Testis (tissue), 3 donors: ENCODE measurements around the gene ITGA8. TPM values are rescaled to one million over a fixed set of nuclear protein-coding genes. Genes with fewer than 3 reads are reported as not detected.
"Not testable (repeated sequence)": the region's sequence is repeated elsewhere in the genome, so short reads cannot be mapped to it uniquely, and the experiment has no call there.

Experiments used
- DNase-seq: peaks from one replicate; pipeline ENCODE4 v3.0.0-alpha.2; 2019
- H3K27ac ChIP-seq, 2 donors: fragments of 200-600 bp; sonication (generic); one replicate each; pipeline ENCODE4 v1.5.1; 2019
- H3K27me3 ChIP-seq: fragments of 200-600 bp; sonication (generic); one replicate; pipeline ENCODE4 v1.5.1; 2019
- H3K36me3 ChIP-seq: fragments of 200-600 bp; sonication (generic); one replicate; pipeline ENCODE4 v1.5.1; 2017; ENCODE audit warnings: low read depth; ENCODE audit errors: missing control alignments
- H3K4me1 ChIP-seq: fragments of 200-600 bp; sonication (generic); one replicate; pipeline ENCODE4 v1.5.1; 2019
- H3K4me3 ChIP-seq, 2 donors: fragments of 200-600 bp; sonication (generic); one replicate each; pipeline ENCODE4 v1.5.1; 2017 to 2019
- H3K9me3 ChIP-seq: fragments of 200-600 bp; sonication (generic); one replicate; pipeline ENCODE4 v1.5.1; 2017
- CTCF ChIP-seq, 3 experiments: fragments of 450-650 bp in 2 of 3; fragments of 200-600 bp in 1 of 3; sonication (generic) in 1 of 3; IDR thresholded peaks; one replicate each; pipeline ENCODE4 v1.5.1; 2016 to 2019; ENCODE audit warnings: antibody characterized with exemption in 3 of 3, mild to moderate bottlenecking in 2 of 3, moderate library complexity in 1 of 3
- POLR2A ChIP-seq: fragments of 450-650 bp; IDR thresholded peaks from one replicate; pipeline ENCODE4 v1.6.1; 2017; ENCODE audit warnings: antibody characterized with exemption, mild to moderate bottlenecking, moderate library complexity
- WGBS, 2 donors: methylation state at CpG; one replicate each; pipeline ENCODE4 v1.1.5; 2018; 5-methylcytosine and 5-hydroxymethylcytosine counted together
- intact Hi-C: fragments of 100-400 bp; cut with DNase I; formaldehyde crosslinking; loops from one replicate; pipeline ENCODE4 v1.15.1; 2023; ENCODE audit warnings: low total_unique reads
- polyA plus RNA-seq: library from polyadenylated mRNA; stranded (reverse); fragments of 350-450 nt; fragmentation: Illumina TruSeq; extraction: RNeasy Lipid Tissue Mini Kit (QIAGEN cat#74804); gene quantifications from one replicate; pipeline ENCODE4 v1.2.3, GENCODE V29; 2014; ENCODE audit warnings: low read depth, low replicate concordance; ENCODE audit not compliant: insufficient read depth
- total RNA-seq, 2 donors: library from RNA; depleted of rRNA; stranded (reverse); fragments of >200 nt; gene quantifications; one replicate each; pipeline ENCODE4 v1.2.3, GENCODE V29; 2016

Gene ITGA8
- total and polyA plus RNA-seq, 3 donors from 2014 or later, result 0.68 to 6.9 (median 0.79) TPM

GRCh38 chr10:15483215-15484075, 236.3 kb downstream of the ITGA8 start:
- Histone ChIP-seq H3K36me3 (no peaks in the 10 kb centered on the region), H3K27ac (no peak overlapping the region), H3K4me1 (no peaks in the 10 kb centered on the region), H3K4me3 (no peak overlapping the region), H3K27me3 (no peaks in the 10 kb centered on the region), H3K9me3 (no peaks in the 10 kb centered on the region)
- DNase-seq, result no peak
- TF ChIP-seq CTCF (IDR thresholded peaks at IDR 0.05) (no peak), POLR2A (no peak)
- intact Hi-C loops, result no loop called here
- WGBS, 2 donors, result 70 to 76% methylated on average over 14 of the region's 14 CpGs

- WGBS, 2 donors, result 45 to 68% methylated on average over 2 of the region's 2 CpGs
- intact Hi-C loops, result no loop called here
- Histone ChIP-seq H3K4me1 (no peaks in the 10 kb centered on the region), H3K4me3 (no peak overlapping the region), H3K27me3 (no peaks in the 10 kb centered on the region), H3K27ac (no peak overlapping the region), H3K36me3 (no peaks in the 10 kb centered on the region), H3K9me3 (no peaks in the 10 kb centered on the region)
- no peak for TF ChIP-seq POLR2A
- TF ChIP-seq CTCF (IDR thresholded peaks at IDR 0.05), result no peak
- DNase-seq, result no peak
Measured at GRCh38 chr10:15482156-15482555, 237.6 kb downstream of the ITGA8 start.

- Histone ChIP-seq H3K27ac (no peak overlapping the region), H3K36me3 (no peaks in the 10 kb centered on the region), H3K9me3 (no peaks in the 10 kb centered on the region), H3K4me3 (no peak overlapping the region), H3K27me3 (no peaks in the 10 kb centered on the region), H3K4me1 (no peaks in the 10 kb centered on the region)
- no peak for DNase-seq
- 83 to 96% methylated on average over 2 of the region's 2 CpGs for WGBS, 2 donors
- no peak for TF ChIP-seq POLR2A
- no peak for TF ChIP-seq CTCF (IDR thresholded peaks at IDR 0.05)
- intact Hi-C loops, result no loop called here
Measured at GRCh38 chr10:15478950-15479349, 240.8 kb downstream of the ITGA8 start.

GRCh38 chr10:15478429-15478828, 241.3 kb downstream of the ITGA8 start:
- TF ChIP-seq POLR2A, result no peak
- TF ChIP-seq CTCF (IDR thresholded peaks at IDR 0.05), result no peak
- no peaks in the 10 kb centered on the region for H3K27me3 ChIP-seq
- no peaks in the 10 kb centered on the region for H3K36me3 ChIP-seq
- H3K4me3 ChIP-seq, result no peak overlapping the region
- intact Hi-C loops, result no loop called here
- H3K9me3 ChIP-seq, result no peaks in the 10 kb centered on the region
- H3K4me1 ChIP-seq, result no peaks in the 10 kb centered on the region
- no peak overlapping the region for H3K27ac ChIP-seq
- 79 to 83% methylated on average over 6 of the region's 6 CpGs for WGBS, 2 donors
- no peak for DNase-seq

GRCh38 chr10:15476337-15476736, 243.4 kb downstream of the ITGA8 start:
- Histone ChIP-seq H3K4me1 (no peaks in the 10 kb centered on the region), H3K27ac (no peak overlapping the region), H3K27me3 (no peaks in the 10 kb centered on the region), H3K9me3 (no peaks in the 10 kb centered on the region), H3K36me3 (no peaks in the 10 kb centered on the region), H3K4me3 (no peak overlapping the region)
- TF ChIP-seq POLR2A (no peak), CTCF (IDR thresholded peaks at IDR 0.05) (no peak)
- DNase-seq, result no peak
- WGBS, 2 donors, result 95 to 97% methylated on average over 4 of the region's 4 CpGs
- intact Hi-C loops, result no loop called here

- H3K27me3 ChIP-seq, H3K27ac ChIP-seq, H3K4me1 ChIP-seq, DNase-seq, H3K4me3 ChIP-seq, H3K36me3 ChIP-seq, H3K9me3 ChIP-seq, intact Hi-C loops: not testable (repeated sequence)
Measured at GRCh38 chr10:15475439-15475838, 244.3 kb downstream of the ITGA8 start.
